GM12878 (cell line): ENCODE measurements around the gene ARHGAP26. TPM values are rescaled to one million over a fixed set of nuclear protein-coding genes. Genes with fewer than 3 reads are reported as not detected.

Experiments used
- ATAC-seq: fragments of 200-7000 bp; cut with Tn5 transposase; 3 replicates; pipeline ENCODE4 v1.9.1; 2020; ENCODE audit warnings: mild to moderate bottlenecking, moderate library complexity
- BruUV-seq: library from RNA; stranded (reverse); fragments of 400-500 nt; replicated peaks from 2 replicates; lab custom pipeline; 2021; lab: Mats Ljungman, UMichigan
- CTCF ChIA-PET: fragments of 300-600 bp; sonication (Branson Sonifier 250); formaldehyde crosslinking; extraction: SDS; loops from one replicate; lab custom pipeline; 2021; ENCODE audit warnings: inconsistent platforms; lab: Yijun Ruan, JAX
- POLR2A ChIA-PET: fragments of 350-600 bp; formaldehyde crosslinking; extraction: SDS; loops from one replicate; lab custom pipeline; 2021; ENCODE audit warnings: inconsistent platforms; lab: Charles Lee
- RAD21 ChIA-PET: fragments of 300-600 bp; sonication (Branson Sonifier 250); formaldehyde crosslinking; loops from one replicate; lab custom pipeline; 2023; ENCODE audit warnings: antibody characterized with exemption; ENCODE audit not compliant: unreplicated experiment; lab: Charles Lee
- SMC1A ChIA-PET: fragments of 300-600 bp; sonication (Branson Sonifier 250); formaldehyde crosslinking; loops from one replicate; lab custom pipeline; 2023; ENCODE audit not compliant: unreplicated experiment, uncharacterized antibody; lab: Charles Lee
- DNase-seq: peaks from one replicate; pipeline ENCODE4 v3.0.0-alpha.2; 2011; ENCODE audit warnings: low read depth, low spot score
- FAIRE-seq: peaks from 3 replicates; lab custom pipeline; 2011; peaks lifted over from hg19 to GRCh38; lab: Jason Lieb, UNC
- H2AFZ ChIP-seq: 2 replicates; pipeline ENCODE4 v1.6.0; 2011; ENCODE audit warnings: low read depth, low read length, control low read depth; ENCODE audit not compliant: control insufficient read depth
- H3K27ac ChIP-seq: 2 replicates; pipeline ENCODE4 v1.5.1; 2011; ENCODE audit warnings: control low read depth; ENCODE audit not compliant: control insufficient read depth, insufficient read depth
- H3K27me3 ChIP-seq, 2 experiments: replicated peaks in 1 of 2; 2 replicates each; pipeline versions ENCODE4 v1.6.0 to v1.6.1; 2011; ENCODE audit warnings: low read length in 1 of 2; ENCODE audit not compliant: control insufficient read depth in 2 of 2, insufficient read depth in 2 of 2
- H3K36me3 ChIP-seq, 2 experiments: 2 replicates each; pipeline ENCODE4 v1.5.1; 2011; ENCODE audit warnings: low read length in 1 of 2; ENCODE audit not compliant: control insufficient read depth in 2 of 2, insufficient read depth in 2 of 2
- H3K4me1 ChIP-seq: 2 replicates; pipeline ENCODE4 v1.6.1; 2011; ENCODE audit warnings: mild to moderate bottlenecking, low read length, moderate library complexity, mixed read lengths; ENCODE audit not compliant: control insufficient read depth, insufficient read depth
- H3K4me2 ChIP-seq: 2 replicates; pipeline ENCODE4 v1.6.0; 2011; ENCODE audit warnings: control low read depth; ENCODE audit not compliant: control insufficient read depth, insufficient read depth
- H3K4me3 ChIP-seq: fragments of 200-600 bp; sonication (generic); 2 replicates; pipeline ENCODE4 v1.5.1; 2016
- H3K79me2 ChIP-seq: 2 replicates; pipeline ENCODE4 v1.6.0; 2011; ENCODE audit warnings: low read length; ENCODE audit not compliant: control insufficient read depth, insufficient read depth
- H3K9ac ChIP-seq: 2 replicates; pipeline ENCODE4 v1.8.0; 2011; ENCODE audit warnings: low read length, control low read depth, mixed read lengths; ENCODE audit not compliant: control insufficient read depth, insufficient read depth
- H3K9me3 ChIP-seq: replicated peaks from 3 replicates; pipeline ENCODE4 v1.5.1; 2011; ENCODE audit warnings: mild to moderate bottlenecking, low read length; ENCODE audit not compliant: control insufficient read depth, insufficient read depth
- H4K20me1 ChIP-seq: 2 replicates; pipeline ENCODE4 v1.6.0; 2011; ENCODE audit not compliant: control insufficient read depth, insufficient read depth
- BACH1 ChIP-seq: fragments of 450-650 bp; IDR thresholded peaks from 2 replicates; pipeline ENCODE4 v1.6.1; 2017; ENCODE audit warnings: mild to moderate bottlenecking, borderline replicate concordance
- E2F4 ChIP-seq: IDR thresholded peaks from 2 replicates; pipeline ENCODE4 v1.6.1; 2012; ENCODE audit warnings: low read depth, low read length, improper control_type of control experiment
- ETV6 ChIP-seq, 2 experiments: fragments of 450-650 bp in 1 of 2; IDR thresholded peaks in 1 of 2; conservative IDR thresholded peaks in 1 of 2; 2 replicates each; pipeline ENCODE4 v1.6.1; 2014; ENCODE audit warnings: antibody characterized with exemption in 1 of 2, borderline replicate concordance in 1 of 2, low read depth in 1 of 2, mild to moderate bottlenecking in 1 of 2, moderate library complexity in 1 of 2
- HSF1 ChIP-seq: fragments of 150-350 bp; IDR thresholded peaks from 2 replicates; pipeline ENCODE4 v1.6.1; 2014; ENCODE audit warnings: mild to moderate bottlenecking, low read depth, low read length
- IRF5 ChIP-seq: fragments of 450-650 bp; IDR thresholded peaks from 2 replicates; pipeline ENCODE4 v1.6.1; 2017; ENCODE audit warnings: borderline replicate concordance
- MYB ChIP-seq: fragments of 150-350 bp; IDR thresholded peaks from 2 replicates; pipeline ENCODE4 v1.6.1; 2014; ENCODE audit warnings: mild to moderate bottlenecking, low read depth, low read length, borderline replicate concordance
- PAX5 ChIP-seq: IDR thresholded peaks from 2 replicates; pipeline ENCODE4 v1.6.1; 2011; ENCODE audit warnings: low read depth, low read length, borderline replicate concordance
- RAD51 ChIP-seq: fragments of 450-650 bp; IDR thresholded peaks from 2 replicates; pipeline ENCODE4 v1.6.1; 2016; ENCODE audit warnings: moderate library complexity, mild to moderate bottlenecking, inconsistent platforms
- SIX5 ChIP-seq: IDR thresholded peaks from 2 replicates; pipeline ENCODE4 v1.6.1; 2011; ENCODE audit warnings: mild to moderate bottlenecking, low read depth, low read length, moderate library complexity; ENCODE audit not compliant: severe bottlenecking
- SP1 ChIP-seq: IDR thresholded peaks from one replicate; pipeline ENCODE4 v1.6.1; 2011; ENCODE audit warnings: low read depth, low read length
- SRF ChIP-seq, 2 experiments: IDR thresholded peaks; 2 replicates each; pipeline ENCODE4 v1.6.1; 2011; ENCODE audit warnings: low read depth in 2 of 2, low read length in 2 of 2, mild to moderate bottlenecking in 1 of 2, moderate library complexity in 1 of 2
- YY1 ChIP-seq: IDR thresholded peaks from 2 replicates; pipeline ENCODE4 v1.6.1; 2011; ENCODE audit warnings: low read depth, mild to moderate bottlenecking, low read length
- WGBS: methylation state at CpG from one replicate; pipeline ENCODE4 v1.1.6; 2016; ENCODE audit warnings: low lambda C conversion rate; ENCODE audit not compliant: insufficient replicate concordance, insufficient coverage; ENCODE audit errors: missing lambda C conversion rate; 5-methylcytosine and 5-hydroxymethylcytosine counted together
- in situ Hi-C: fragments of 300-500 bp; cut with MboI; formaldehyde crosslinking; loops from 9 replicates; pipeline ENCODE4 v1.14.3; 2018; ENCODE audit warnings: mixed read lengths
- intact Hi-C: fragments of 100-400 bp; cut with micrococcal nuclease; formaldehyde crosslinking; loops from one replicate; pipeline ENCODE4 v1.14.2; 2022; ENCODE audit not compliant: unreplicated experiment
- polyA plus RNA-seq, 11 experiments: library from polyadenylated mRNA; depleted of rRNA in 4 of 11; unstranded in 6 of 11; stranded (reverse) in 5 of 11; fragments of >200 nt; fragmentation: Nextera tagmentation in 4 of 11; fragmentation: Illumina TruSeq in 1 of 11; extraction: Ambion mirVana in 4 of 11; extraction: Trizol in 1 of 11; gene quantifications; 1 replicate in 1 of 11; 2 replicates in 10 of 11; pipeline versions ENCODE4 v1.2.1 to v1.2.3, GENCODE V29; 2011 to 2016; ENCODE audit warnings: inconsistent platforms in 2 of 11, missing spikeins in 2 of 11, low read depth in 1 of 11
- total RNA-seq, 4 experiments: library from RNA; depleted of rRNA in 3 of 4; stranded (reverse); fragments of >200 nt in 3 of 4; fragmentation: Illumina TruSeq in 1 of 4; extraction: Trizol in 1 of 4; gene quantifications; 2 replicates each; pipeline versions ENCODE4 v1.2.1 to v1.2.3, GENCODE V29; 2013 to 2021

The ARHGAP26 gene
- total and polyA plus RNA-seq, 10 of the 15 experiments (the other 5 are each of a cell fraction or from before 2014, with no cell fraction given): 9.4 to 41.5 (median 19.3) TPM

GRCh38 chr5:142816531-142817430 lies 46.6 kb downstream of the ARHGAP26 start:
- no peak for ATAC-seq
- ChIA-PET SMC1A (no interaction called here), POLR2A (no interaction called here), RAD21 (no interaction called here), CTCF (no interaction called here)
- Histone ChIP-seq H3K36me3 (no peaks in the 10 kb centered on the region), H3K4me1 (no peaks in the 10 kb centered on the region), H3K4me2 (no peak overlapping the region), H3K79me2 (no peaks in the 10 kb centered on the region), H3K9ac (no peak overlapping the region), H3K27ac (no peak overlapping the region), H2AFZ (no peak overlapping the region), H3K4me3 (no peak overlapping the region), H3K9me3 (no peaks in the 10 kb centered on the region; the same call in 2 of the 3 replicates), H4K20me1 (no peaks in the 10 kb centered on the region), H3K27me3 (no peaks in the 10 kb centered on the region)
- DNase-seq: no peak
- no TSS peak for BruUV-seq
- intact Hi-C loops: no loop called here
- in situ Hi-C loops: no loop called here
- FAIRE-seq: no peak
- WGBS: 43% methylated on average over 6 of the region's 6 CpGs
- TF ChIP-seq HSF1 (no peak), BACH1 (no peak), YY1 (no peak), SRF (IDR thresholded peaks at IDR 0.05; ENCODE audit: low read depth in 2 of 2, low read length in 2 of 2) (no peak), MYB (no peak), SIX5 (no peak), SP1 (no peak), PAX5 (no peak), E2F4 (no peak), RAD51 (no peak), IRF5 (no peak), ETV6 (conservative IDR thresholded peaks at IDR 0.05 in 1 of 2, IDR thresholded peaks at IDR 0.05 in 1 of 2; ENCODE audit: borderline replicate concordance in 1 of 2, low read depth in 1 of 2) (no peak)
- TF ChIP-seq, all 136 proteins: peak for 0
